OCI-LY3 (cell line): Measurements from ENCODE around the gene ADARB2.

Experiments used
- EZH2phosphoT487 ChIP-seq: fragments of 200-600 bp; shearing (Covaris generic); IDR thresholded peaks from 2 replicates; pipeline ENCODE4 v1.6.1; 2018; ENCODE audit warnings: antibody characterized with exemption, mixed run types, low read depth
- TF ChIP-seq, protein P1 (sequence below): fragments of 200-600, 300-600 bp; sonication (generic); IDR thresholded peaks from 2 replicates; pipeline ENCODE4 v1.5.1; 2014; ENCODE audit warnings: antibody characterized with exemption, low read length, low read depth

DNA sequence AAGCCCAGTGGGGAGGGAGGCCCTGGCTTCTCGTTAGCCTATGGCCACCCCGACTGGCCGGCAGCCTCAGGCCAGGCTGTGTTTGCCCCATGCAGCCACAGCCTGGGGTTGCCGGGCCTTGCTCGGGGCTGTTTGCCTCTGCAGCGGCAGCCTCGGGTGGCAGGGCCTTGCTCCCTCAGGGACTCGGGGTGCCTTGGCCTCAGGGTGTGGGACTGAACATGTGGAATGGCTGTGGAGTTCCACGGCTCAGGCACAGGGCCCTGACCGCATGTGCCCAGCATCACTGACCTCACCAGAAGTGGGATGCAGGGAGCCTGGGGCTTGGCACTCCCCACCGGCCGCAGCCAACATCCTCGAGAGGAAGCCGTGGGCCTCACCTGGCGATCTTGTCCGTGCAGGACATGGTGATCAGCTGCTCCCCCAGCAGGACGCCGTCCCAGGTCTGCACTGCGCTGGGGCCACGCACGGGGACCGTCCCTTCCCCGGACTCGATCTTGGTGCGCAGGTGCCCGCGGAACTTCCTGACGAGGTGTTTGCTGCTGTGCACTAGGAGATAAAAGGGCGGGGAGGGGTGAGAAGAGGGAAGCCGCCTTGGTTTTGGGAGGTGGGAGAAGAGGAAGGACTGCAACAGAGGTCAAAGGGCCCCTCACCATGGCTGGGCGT lies 520.6 kb downstream of the ADARB2 start:
- TF ChIP-seq, protein P1, sequence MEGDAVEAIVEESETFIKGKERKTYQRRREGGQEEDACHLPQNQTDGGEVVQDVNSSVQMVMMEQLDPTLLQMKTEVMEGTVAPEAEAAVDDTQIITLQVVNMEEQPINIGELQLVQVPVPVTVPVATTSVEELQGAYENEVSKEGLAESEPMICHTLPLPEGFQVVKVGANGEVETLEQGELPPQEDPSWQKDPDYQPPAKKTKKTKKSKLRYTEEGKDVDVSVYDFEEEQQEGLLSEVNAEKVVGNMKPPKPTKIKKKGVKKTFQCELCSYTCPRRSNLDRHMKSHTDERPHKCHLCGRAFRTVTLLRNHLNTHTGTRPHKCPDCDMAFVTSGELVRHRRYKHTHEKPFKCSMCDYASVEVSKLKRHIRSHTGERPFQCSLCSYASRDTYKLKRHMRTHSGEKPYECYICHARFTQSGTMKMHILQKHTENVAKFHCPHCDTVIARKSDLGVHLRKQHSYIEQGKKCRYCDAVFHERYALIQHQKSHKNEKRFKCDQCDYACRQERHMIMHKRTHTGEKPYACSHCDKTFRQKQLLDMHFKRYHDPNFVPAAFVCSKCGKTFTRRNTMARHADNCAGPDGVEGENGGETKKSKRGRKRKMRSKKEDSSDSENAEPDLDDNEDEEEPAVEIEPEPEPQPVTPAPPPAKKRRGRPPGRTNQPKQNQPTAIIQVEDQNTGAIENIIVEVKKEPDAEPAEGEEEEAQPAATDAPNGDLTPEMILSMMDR = no peak
- no peak for TF ChIP-seq EZH2phosphoT487
